Ureter (tissue), 1 donor: ENCODE results near the gene CADPS2. TPM values are rescaled to one million over a fixed set of nuclear protein-coding genes. Genes with fewer than 3 reads are reported as not detected.
"Not testable (repeated sequence)": the region's sequence is repeated elsewhere in the genome, so short reads cannot be mapped to it uniquely, and the experiment has no call there.

ENCODE experiments used
- DNase-seq: peaks from one replicate; pipeline ENCODE4 v3.0.0-alpha.2; 2020; ENCODE audit warnings: low spot score
- total RNA-seq: library from RNA; stranded (reverse); gene quantifications from one replicate; pipeline ENCODE4 v1.2.4, GENCODE V29; 2023
- donor health status: DM: yes; HTN: yes; CAD: no.

CADPS2 gene
- total RNA-seq, 1 donor from 2014 or later = 25.8 TPM

DNA sequence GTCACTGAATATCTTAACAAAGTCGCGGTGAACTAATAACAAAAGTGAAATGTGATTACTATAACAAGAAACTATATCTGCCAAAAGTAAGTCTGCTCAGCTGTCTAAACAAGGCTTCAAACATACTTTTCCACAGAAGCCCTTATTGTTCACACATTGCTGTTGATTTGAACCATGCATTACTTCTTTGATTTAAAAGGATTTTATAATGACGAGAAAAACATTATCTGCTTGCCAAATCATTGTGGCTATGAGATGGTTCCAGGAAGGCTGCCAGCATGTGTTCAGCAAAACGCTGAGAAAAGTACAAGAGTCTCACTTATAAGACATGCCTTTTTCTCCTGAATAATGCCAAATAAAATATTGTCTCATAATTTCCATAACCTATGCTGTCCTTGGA is 211.8 kb downstream of the CADPS2 start:
- DNase-seq = no peak

DNA sequence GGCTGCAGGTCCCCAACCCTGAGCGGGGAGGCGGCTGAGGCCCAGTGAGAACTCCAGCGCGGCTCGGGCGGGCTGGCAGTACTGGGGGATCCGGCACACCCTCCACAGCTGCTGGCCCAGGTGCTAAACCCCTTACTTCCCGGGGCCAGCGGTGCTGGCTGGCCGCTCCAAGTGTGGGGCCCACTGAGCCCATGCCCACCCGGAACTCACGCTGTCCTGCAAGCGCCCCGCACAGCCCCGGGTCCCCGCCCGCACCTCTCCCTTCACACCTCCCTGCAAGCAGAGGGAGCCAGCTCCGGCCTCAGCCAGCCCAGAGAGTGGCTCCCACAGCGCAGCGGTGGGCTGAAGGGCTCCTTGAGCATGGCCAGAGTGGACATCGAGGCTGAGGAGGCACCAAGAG is 212.3 kb downstream of the CADPS2 start:
- DNase-seq = no peak

DNA sequence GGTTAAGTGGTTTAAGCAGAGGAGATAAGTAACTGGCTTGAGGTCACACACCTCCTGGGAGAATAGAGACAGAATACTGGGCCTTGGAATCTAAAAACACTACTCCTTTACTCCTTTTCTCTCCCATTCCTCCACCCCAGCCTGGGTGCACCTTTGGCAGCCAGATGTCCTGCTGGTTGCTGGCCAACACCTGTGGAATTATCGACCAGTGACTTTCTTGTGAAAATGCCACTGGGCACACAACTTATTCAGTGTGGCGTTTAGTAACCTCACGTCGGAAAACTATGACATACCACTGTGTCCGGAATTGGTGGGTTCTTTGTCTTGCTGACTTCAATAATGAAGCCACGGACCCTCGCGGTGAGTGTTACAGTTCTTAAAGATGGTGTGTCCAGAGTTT is 213.7 kb downstream of the CADPS2 start:
- no peak for DNase-seq

DNA sequence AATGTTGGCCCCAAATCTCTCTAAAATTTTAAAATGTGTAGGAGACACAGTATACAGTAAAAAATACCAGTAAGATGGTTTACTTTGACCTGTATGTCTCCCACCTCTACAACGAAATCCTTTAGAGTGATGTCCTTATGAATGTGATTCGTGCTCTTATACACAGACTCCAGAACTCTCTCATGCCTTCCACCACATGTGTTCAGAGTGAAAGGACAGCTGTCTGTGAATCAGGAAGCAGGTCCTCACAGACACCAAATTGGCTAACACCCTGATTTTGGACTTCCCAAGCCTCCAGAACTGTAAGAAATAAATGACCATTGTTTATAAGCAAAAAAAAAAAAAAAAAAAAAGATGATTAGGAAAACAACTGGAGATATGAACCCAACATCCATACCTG is 222.5 kb downstream of the CADPS2 start:
- no peak for DNase-seq

DNA sequence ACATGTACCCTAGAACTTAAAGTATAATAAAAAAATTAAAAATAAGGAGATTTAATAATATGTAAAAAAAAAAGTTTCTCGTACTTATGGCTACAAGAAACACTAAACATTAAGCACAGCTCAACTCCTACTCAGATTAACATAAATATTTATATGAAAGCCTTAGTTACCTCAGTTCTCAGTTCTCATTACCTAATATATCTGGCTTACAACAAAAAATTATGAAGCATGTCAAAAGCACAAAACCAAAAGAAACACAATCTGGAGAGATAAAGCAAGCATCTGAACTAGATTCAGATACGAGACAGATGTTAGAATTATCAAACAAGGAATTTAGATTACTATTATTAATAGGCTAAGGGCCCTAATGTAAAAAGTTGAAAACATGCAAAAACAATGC is 227.4 kb downstream of the CADPS2 start:
- DNase-seq = no peak

DNA sequence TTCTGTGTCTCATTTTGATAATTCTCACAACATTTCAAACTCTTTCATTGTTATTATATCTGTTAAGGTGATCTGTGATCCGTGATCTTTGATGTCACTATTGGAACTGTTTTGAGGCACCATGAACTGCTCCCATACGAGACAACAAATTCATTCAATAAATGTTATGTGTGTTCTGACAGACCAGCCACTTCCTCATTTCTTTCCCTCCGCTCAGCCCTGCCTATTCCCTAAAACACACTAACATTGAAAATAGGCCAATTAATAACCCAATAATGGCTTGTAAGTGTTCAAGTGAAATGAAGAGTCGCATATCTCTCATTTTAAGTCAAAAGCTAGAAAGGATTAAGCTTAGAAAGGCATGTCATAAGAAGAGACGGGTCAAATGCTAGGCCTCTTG is 232.6 kb downstream of the CADPS2 start:
- no peak for DNase-seq

DNA sequence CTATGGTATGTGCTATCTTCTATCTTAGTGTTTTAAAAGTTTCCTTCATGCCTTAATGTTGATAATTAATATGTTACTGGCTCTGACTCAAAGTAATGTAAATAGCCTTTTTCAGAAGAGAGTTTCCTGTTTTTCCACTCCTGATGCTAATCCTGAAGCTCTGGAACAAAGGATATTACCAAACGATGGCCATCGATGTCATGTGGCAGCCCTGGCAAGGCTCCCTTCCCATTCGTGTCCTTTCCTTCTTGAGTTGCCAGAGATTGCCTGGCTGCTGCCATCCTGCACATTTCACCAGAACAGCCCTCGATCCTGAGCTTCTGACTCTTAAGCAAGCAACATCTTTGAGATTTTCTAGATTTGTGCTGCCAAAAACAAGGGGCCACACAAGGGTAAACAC is 233.4 kb downstream of the CADPS2 start:
- DNase-seq = no peak

DNA sequence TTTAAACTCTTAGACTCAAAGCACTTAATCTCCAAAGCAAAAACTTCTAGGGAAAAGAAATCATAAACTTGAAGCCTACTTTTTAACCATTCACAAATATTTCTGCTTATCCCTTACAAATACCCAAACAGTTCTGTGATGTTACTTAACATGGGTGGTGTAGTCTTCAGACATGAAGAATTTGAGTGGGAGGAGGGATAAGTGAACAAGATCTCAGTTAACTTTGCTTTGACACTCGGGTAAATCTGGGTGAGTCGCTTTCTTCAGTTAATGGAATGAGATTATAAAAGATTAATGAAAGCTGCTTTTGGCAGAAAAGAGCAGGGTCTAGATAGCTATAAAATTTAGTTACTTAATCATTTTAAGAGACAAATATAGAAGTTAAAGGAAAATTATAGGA is 234.8 kb downstream of the CADPS2 start:
- no peak for DNase-seq

DNA sequence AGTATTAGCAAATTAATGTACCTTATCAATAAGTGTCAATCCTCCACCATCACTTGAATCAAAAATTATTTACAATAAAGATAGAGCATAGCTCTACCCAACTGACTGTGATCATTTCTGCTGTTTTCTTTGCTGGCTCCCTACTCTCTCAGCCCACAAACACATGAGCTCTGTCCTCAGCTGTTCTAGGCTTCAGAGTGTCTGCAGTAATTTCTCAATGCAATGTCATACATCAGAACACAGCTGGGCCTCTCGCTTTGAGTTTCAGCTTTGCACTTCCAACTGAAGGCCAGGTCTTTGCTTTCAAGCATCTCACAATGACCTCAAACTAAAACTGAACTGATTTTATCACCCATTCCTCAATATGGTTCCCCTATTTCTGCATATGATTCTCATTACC is 243.0 kb downstream of the CADPS2 start:
- DNase-seq = no peak

DNA sequence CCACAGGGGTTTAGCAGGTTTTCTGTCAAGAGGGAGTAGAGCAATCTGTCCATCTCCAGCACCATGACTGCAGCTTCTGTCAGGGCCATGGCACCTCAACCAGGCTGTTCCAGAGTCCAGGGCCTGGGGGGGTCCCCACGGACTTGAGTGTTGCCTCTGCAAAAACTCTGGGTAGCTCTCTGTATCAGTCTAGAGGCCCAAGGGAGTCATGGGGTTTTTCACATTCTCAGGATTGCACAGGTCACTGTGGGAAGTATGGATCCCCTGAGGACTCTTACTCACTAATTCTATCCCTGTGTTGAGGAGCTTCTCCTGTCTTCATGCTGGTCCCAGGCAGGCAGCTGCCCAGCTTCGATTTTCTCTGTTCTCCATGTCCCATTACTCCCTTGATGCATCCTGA is 247.8 kb downstream of the CADPS2 start:
- DNase-seq = no peak

DNA sequence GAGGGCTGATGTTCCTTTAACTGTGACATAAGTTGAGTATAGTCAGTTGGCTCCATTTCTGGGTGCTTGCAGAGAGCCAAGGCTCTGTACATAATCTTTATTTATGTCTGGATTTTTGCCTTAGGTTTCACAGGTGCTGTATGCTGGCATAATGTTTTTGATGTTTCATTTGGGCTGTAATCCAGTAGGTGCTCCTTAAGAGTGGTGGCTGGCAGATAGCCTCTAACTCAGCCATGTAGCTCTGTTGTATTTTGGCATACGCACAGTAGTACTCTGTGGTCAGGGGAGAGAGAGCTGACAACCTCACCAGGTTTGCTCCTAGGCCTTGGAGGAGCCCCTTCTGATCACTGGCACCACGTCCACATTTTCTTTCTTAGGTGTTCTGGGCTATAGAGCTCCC is 248.5 kb downstream of the CADPS2 start:
- DNase-seq = no peak

DNA sequence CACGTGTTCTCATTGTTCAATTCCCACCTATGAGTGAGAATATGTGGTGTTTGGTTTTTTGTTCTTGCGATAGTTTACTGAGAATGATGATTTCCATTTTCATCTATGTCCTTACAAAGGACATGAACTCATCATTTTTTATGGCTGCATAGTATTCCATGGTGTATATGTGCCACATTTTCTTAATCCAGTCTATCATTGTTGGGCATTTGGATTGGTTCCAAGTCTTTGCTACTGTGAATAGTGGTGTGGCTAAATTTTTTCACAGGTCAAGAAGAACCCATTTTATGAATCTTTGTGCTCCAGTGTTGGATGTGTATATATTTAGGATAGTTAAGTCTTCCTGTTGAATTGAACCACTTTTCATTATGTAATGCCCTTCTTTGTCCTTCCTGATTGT is 250.8 kb downstream of the CADPS2 start:
- DNase-seq = not testable (repeated sequence)

DNA sequence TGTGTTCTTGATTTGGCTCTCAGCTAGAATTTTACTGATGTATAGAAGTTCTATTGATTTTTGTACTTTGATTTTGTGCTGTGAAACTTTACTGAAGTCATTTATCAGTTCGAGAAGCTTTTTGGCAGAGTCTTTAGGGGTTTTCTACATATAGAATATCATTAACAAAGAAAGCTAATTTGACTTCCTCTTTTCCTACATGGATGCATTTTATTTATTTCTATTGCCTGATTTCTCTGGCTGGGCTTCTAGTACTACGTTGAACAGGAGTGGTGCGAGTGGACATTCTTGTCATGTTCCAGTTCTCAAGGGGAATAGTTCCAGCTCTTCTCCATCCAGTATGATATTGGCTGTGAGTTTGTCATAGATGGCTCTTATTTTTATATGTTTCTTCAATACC is 252.8 kb downstream of the CADPS2 start:
- no peak for DNase-seq

DNA sequence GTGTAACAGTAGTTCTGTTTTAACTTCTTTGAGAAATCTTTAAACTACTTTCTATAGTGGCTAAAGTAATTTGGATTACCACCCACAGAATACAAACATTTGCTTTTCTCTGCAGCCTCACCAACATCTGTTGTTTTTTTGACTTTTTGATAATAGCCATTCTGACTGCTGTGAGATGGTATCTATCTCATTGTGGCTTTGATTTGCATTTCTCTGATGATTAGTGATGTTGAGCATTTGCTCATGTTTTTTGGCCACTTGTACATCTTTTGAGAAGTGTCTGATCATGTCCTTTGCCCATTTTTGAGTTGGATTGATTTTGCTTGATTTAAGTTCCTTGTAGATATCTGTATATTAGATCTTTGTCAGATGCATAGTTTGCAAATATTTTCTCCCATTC is 254.0 kb downstream of the CADPS2 start:
- DNase-seq = no peak

DNA sequence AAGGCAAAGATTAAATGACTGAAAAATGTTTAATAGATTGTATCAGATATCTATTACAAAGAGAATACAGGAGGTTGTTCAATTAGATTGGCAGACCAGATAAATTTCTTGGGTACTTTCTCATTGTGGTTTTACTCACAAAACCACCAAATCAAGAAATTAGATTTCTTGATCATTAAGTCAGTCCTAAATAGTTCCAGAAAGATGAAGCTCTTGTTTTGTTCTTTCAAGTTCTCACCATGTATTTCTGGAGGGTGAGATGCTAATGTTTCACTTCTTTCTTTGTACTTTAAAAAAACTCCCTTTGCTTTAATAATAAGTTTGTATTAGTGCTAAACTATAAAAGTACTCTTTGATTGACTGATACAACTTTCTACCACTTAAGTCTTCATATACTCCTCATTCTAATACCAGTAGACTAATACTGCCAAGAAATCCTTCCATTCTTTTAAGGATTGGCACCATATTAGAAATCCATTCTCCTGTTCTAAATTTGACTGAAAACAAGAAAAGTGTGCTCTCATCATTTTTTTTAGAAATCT is 256.8 kb downstream of the CADPS2 start:
- DNase-seq = no peak

DNA sequence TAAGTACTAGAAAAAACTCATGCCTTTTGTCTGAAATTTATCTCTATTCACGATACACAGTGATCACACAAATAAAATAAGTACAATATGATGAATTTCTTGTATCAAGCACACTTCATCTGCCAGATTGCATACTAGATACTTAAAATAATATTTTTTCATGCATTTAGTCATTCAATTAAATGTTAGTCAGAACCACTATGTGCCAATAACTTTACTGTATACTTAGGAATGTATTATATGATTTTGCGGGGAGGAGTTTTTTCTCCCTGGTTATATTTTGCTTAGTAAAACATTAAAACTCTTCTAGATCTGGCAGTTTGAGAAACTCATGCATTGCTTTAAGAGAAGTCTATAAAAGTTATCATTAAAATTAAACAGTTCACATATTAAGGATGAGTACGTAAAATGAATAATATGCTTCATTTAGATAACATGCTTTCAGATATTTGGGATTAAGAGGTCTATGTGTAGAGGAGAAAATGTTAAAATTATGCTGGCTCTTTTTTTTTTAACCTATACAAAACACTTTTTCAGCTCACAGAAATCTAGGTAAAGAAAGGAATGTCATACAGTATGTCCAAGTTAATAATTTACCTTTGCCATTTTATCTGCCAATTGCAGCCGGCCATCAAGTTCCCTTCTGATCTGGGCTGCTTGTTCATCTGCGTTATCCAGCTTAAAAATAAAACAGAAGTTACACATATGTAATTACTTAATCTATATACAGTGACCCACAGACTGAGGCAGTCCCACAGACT is 257.4 kb downstream of the CADPS2 start:
- no peak for DNase-seq

DNA sequence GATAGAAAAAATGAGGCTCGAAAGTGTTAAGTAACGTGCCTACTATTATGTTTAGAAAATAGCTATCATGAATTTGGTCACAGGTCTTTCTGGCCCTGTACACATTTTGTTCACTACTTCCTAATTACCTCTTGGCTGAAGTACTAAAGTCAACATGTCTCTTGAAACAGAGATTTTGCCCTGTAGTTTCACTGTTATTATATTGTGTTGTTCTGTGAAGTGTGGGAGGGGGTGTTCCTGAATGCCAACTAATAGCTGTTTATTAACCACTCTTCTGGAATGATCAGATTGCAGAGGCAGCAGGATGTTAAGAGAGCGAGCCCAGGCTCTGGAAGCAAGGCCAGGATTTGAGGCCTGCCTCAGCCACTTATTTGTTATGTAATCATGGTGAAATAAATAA is 259.5 kb downstream of the CADPS2 start:
- no peak for DNase-seq

DNA sequence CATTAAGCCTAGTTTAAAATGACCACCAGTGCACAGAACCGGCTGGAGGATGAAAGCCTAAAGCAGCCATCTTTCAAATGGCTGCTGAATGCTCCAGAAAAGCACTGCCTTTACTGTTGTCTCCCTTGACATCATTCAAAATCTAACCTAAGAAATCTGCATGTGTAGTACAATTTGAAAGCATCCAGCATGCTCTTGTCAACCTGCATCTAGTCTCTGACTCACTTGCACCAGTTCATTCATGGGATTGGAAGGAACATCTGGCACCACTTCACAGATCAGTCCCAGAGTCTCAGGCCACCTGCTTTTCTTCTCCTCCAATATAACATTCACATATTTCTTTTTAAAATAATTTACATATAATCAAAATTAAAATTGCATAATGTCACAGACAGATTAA is 263.6 kb downstream of the CADPS2 start:
- DNase-seq = no peak

DNA sequence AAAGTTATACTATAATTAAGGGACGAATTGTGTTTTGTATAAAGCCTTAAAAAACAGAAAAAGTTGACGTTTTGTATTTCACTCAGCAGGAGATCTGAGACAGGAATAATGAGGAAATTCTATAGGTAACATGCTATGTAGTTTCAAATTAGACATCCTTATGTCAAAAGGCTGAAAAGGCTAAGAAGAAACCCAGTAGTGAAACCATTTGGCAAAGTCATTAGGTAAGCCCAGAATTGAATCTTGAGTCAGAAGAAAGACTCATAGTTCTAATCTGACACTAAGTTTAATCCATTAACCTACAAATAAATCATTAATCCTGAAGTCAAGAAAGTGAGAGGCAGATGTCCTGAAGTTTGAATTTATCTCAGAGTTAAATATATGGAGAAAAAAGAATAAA is 266.6 kb downstream of the CADPS2 start:
- DNase-seq = no peak

DNA sequence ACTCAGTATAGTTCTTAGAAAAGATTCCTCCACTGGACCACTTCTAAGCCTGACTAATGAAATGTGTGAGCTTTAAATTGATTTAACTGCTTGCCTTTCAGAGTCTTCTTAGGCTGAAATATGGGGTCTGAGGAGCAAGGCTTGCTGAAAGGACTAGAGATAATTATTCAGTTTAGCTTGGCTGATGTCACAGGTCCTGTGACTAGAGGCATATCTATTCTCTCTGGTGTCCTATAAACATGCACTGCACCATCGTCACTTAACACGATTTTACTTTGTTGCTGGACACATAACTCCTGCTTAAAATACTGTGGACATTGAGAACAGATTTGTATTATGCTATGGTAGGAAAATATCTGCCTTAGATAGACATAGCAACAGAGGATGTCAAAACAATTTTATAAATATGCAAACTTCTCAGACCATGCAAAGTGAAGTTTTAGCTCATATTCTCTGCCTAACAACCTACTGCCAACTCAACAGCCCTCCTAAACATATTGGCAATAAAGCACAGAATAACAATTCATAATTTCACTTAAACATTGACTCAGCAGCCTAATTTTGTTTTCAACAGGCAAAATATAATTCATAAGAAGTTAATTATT is 267.6 kb downstream of the CADPS2 start:
- DNase-seq = no peak

DNA sequence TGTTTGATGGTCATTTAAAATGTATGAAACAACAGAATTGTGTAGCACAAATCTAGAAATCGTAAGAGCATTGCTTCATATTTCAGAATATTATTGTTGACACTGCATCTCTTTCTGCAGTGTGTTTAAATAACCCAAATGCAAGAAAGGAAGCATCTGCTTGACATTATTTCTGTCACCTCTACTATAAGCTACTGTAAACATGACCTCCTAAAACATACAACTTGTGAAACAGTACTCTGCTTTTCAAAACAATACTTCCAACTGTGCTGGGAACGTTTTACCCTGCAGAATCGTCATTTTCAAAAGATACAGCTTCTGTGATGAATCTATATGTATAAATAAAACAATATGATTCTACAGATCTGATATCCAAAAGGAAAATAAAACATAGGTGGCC is 269.3 kb downstream of the CADPS2 start:
- DNase-seq = no peak

DNA sequence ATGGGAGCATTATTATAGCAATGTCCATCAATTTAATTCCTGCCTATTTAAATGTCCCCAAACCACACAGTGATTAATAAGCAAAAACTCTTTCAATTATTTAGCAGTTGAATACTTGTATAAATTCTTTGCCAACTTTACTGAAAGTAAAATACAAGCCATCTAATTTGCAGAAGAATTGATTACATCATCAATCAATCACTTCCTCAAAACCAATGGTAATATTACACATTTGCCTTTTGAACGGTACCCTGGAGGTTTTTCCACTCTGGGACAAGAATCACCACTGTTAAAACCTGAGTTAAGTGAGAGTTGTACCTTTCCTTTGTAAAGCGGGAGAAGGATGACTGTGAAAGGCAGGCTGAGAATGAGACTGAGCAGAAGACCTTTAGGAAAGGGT is 280.3 kb downstream of the CADPS2 start:
- DNase-seq = no peak

DNA sequence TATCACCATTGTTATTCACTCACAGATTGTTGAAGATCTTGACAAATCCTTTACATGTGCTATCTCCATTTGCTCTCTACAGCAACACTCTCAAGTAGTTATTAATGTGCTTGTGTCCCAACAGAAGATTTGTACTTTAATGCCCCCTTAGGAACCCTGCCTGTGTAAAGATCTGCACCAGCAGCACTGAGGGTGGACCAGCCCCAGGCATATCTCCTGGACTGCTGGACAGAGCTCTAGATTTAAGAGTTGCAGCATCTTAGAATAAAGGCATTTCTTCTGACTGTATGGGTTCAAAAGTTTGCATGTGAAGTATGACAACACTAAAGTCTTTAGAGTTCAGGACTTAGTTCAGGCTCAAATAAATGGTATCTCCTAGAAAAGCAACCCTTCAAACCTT is 282.0 kb downstream of the CADPS2 start:
- no peak for DNase-seq

DNA sequence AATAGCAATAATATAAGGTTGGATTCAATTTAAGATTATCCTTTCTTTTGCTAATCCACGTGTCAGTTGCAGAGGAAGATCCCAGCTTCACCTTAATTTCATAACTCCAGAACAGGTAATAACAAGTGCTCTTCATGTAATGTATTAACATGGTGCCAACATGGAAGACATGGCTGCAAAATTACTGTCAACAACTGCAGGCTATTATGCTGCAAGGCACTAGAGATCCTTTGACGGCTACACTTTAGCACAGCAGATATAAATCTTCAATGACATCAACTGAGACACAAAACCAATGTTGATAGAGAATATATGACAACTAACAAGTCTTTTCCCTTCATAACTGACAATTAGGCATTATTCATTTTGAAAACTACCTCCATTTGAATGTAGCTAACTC is 283.5 kb downstream of the CADPS2 start:
- no peak for DNase-seq
